NT2/D1 (cell line): ENCODE data around the gene ANKRD9.

ENCODE experiments used
- SUZ12 ChIP-seq: IDR thresholded peaks from 2 replicates; pipeline ENCODE4 v1.6.1; 2011; ENCODE audit not compliant: insufficient read length, insufficient read depth; ENCODE audit errors: extremely low read depth
- YY1 ChIP-seq: IDR thresholded peaks from 2 replicates; pipeline ENCODE4 v1.6.1; 2011; ENCODE audit not compliant: insufficient read length, insufficient read depth
- ZNF274 ChIP-seq: IDR thresholded peaks from 2 replicates; pipeline ENCODE4 v1.6.1; 2011; ENCODE audit warnings: mild to moderate bottlenecking, low read depth, low read length

DNA sequence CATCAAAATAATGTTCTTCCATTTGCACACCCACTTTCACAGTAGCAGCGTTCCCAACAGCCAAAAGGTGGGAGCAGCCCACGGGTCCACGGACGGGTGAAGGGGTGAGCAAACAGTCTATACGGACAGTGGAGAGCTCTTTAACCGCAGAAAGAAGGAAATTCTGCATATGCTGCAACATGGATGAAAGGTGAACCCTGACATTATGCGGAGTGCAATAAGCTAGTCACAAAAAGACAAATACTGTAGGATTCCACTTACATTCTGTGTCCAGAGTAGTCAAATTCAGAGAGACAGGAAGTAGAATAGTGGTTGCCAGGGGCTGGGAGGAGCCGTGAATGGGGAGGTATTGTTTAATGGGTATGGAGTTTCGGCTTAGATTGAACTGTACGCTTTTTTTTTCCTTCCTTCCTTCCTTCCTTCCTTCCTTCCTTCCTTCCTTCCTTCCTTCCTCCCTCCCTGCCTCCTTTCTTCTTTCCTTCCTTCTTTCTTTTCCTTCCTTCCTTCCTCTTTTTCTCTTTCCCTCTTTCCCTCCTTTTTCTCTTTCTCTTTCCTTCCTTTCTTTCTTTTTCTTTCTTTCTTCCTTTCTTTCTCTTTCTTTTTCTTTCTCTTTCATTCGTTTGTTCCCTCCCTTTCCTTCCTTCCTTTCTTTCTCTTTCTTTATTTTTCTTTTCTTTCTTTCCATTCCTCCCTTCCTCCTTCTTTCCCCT lies 15.8 kb upstream of the ANKRD9 start:
- TF ChIP-seq SUZ12 (no peak), ZNF274 (no peak), YY1 (no peak)
